ENCODE data around the gene PTP4A1. TPM values are rescaled to one million over a fixed set of nuclear protein-coding genes. Genes with fewer than 3 reads are reported as not detected.

The PTP4A1 gene
- polyA plus RNA-seq, 1 of the 3 experiments (the other 2 are of a cell fraction) = 12.5 TPM

DNA sequence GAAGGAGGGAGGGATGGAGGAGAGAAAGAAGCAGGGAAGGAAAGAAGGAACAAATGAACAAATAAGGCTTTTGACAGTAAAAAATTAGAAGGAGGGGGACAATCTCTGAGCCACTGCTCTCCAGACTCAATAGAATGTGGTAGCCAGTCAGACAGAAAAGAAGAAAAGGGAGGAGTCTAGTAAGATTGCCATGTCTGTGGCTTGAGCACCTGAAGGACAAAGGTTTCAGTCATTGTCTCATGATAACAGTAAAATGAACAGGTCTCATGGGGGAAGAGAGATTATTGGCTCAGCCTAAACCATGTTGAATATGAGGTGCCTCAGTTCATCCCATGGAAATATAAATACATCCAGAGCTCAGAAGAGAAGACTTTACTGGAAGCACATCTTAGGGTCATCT lies 14.0 kb upstream of the PTP4A1 start:
- Histone ChIP-seq H3K9me3 (no peaks in the 10 kb centered on the region), H3K9ac (no peak overlapping the region), H3F3A (replicated peaks; ENCODE audit: insufficient read depth) (no peaks in the 10 kb centered on the region), H3K9me2 (no peaks in the 10 kb centered on the region), H3K27me3 (ENCODE audit: insufficient read depth) (no peaks in the 10 kb centered on the region), H3K27ac (ENCODE audit: low read depth in 2 of 2, low read length in 1 of 2) (no peak overlapping the region), H3K36me3 (replicated peaks in 1 of 2; ENCODE audit: control insufficient read depth in 1 of 2, insufficient read depth in 2 of 2, low read length in 1 of 2) (no peaks in the 10 kb centered on the region), H3K79me2 (ENCODE audit: insufficient read depth) (no peaks in the 10 kb centered on the region), H2AFZ (ENCODE audit: low read depth) (no peak overlapping the region), H3K4me1 (ENCODE audit: control insufficient read depth in 1 of 2, insufficient read depth in 2 of 2, low read depth in 1 of 2, low read length in 1 of 2) (no peaks in the 10 kb centered on the region), H3K4me3 (ENCODE audit: low read depth in 2 of 2, low read length in 1 of 2) (no peak overlapping the region), H4K20me1 (ENCODE audit: insufficient read depth) (no peaks in the 10 kb centered on the region), H3K4me2 (no peak overlapping the region)
- TF ChIP-seq FOSL2 (IDR thresholded peaks at IDR 0.05; ENCODE audit: borderline replicate concordance, low read depth) (no peak), FOXJ3 (CRISPR knock-in tag; IDR thresholded peaks at IDR 0.05) (no peak), REST (IDR thresholded peaks at IDR 0.05; ENCODE audit: low read depth, low read length) (no peak), ELF1 (IDR thresholded peaks at IDR 0.05) (no peak)
- TF ChIP-seq, protein P1, sequence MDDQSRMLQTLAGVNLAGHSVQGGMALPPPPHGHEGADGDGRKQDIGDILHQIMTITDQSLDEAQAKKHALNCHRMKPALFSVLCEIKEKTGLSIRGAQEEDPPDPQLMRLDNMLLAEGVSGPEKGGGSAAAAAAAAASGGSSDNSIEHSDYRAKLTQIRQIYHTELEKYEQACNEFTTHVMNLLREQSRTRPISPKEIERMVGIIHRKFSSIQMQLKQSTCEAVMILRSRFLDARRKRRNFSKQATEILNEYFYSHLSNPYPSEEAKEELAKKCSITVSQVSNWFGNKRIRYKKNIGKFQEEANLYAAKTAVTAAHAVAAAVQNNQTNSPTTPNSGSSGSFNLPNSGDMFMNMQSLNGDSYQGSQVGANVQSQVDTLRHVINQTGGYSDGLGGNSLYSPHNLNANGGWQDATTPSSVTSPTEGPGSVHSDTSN (IDR thresholded peaks at IDR 0.05) = no peak
- CTCF ChIA-PET = no interaction called here
- POLR2A ChIA-PET = no interaction called here
- no peak for DNase-seq

DNA sequence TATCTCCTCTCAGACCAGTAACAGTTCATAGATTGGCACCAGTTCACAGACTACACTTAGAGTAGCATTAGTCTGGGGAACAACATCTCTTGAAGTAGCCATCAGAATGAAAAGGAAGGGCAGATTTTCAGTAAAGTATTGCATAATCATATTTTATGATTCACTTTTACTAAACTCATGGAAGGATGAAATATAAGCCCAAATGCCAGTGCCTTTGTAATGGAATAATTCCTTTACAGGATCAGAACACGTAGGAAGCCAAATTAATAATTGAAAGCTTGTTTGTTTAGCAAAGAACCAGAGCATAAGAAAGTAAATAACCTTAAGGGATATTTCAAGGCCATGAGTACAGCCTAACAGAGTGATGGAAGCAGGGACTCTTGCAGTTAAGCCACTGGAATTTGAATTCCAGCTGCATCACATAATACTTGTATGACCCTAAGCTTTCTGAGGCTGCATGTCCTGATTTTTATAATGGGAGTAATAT lies 11.4 kb upstream of the PTP4A1 start:
- ChIA-PET CTCF (interaction anchor here (1.2 kb wide), 1 partner anchor 72 kb away, joined by 3 read pairs; no protein-coding TSS in a partner anchor), POLR2A (no interaction called here)
- WGBS (ENCODE audit: low lambda C conversion rate) = 28% methylated on average over 1 of the region's 1 CpG
- Histone ChIP-seq H3K4me3 (ENCODE audit: low read depth in 2 of 2, low read length in 1 of 2) (no peak overlapping the region), H4K20me1 (ENCODE audit: insufficient read depth) (no peaks in the 10 kb centered on the region), H3K36me3 (replicated peaks in 1 of 2; ENCODE audit: control insufficient read depth in 1 of 2, insufficient read depth in 2 of 2, low read length in 1 of 2) (no peaks in the 10 kb centered on the region), H3K9me2 (no peaks in the 10 kb centered on the region), H3K27me3 (ENCODE audit: insufficient read depth) (no peaks in the 10 kb centered on the region), H3K9me3 (no peaks in the 10 kb centered on the region), H3K27ac (ENCODE audit: low read depth in 2 of 2, low read length in 1 of 2) (no peak overlapping the region), H2AFZ (ENCODE audit: low read depth) (no peak overlapping the region), H3K4me2 (no peak overlapping the region), H3K9ac (no peak overlapping the region), H3K79me2 (ENCODE audit: insufficient read depth) (no peaks in the 10 kb centered on the region), H3F3A (replicated peaks; ENCODE audit: insufficient read depth) (no peaks in the 10 kb centered on the region), H3K4me1 (ENCODE audit: control insufficient read depth in 1 of 2, insufficient read depth in 2 of 2, low read depth in 1 of 2, low read length in 1 of 2) (no peaks in the 10 kb centered on the region)
- no peak for DNase-seq
- TF ChIP-seq USF2 (IDR thresholded peaks at IDR 0.05; ENCODE audit: borderline replicate concordance, low read depth, low read length) = no peak
- TF ChIP-seq SMC3 (IDR thresholded peaks at IDR 0.05; ENCODE audit: low read depth, low read length) = no peak
- TF ChIP-seq, protein P2, sequence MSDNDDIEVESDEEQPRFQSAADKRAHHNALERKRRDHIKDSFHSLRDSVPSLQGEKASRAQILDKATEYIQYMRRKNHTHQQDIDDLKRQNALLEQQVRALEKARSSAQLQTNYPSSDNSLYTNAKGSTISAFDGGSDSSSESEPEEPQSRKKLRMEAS (IDR thresholded peaks at IDR 0.05; ENCODE audit: low read depth) = no peak
- TF ChIP-seq MXI1 (IDR thresholded peaks at IDR 0.05; ENCODE audit: low read depth, low read length) = no peak
- no peak for TF ChIP-seq CHD2 (IDR thresholded peaks at IDR 0.05; ENCODE audit: low read length, partially characterized antibody)
- no peak for TF ChIP-seq MEF2A (IDR thresholded peaks at IDR 0.05; ENCODE audit: borderline replicate concordance, low read depth)
- no peak for TF ChIP-seq CTCF (IDR thresholded peaks at IDR 0.05)
- no peak for TF ChIP-seq TCF12 (IDR thresholded peaks at IDR 0.05)
- no peak for TF ChIP-seq NRF1 (IDR thresholded peaks at IDR 0.05; ENCODE audit: low read depth, low read length)
- no peak for TF ChIP-seq FOXJ3 (CRISPR knock-in tag; IDR thresholded peaks at IDR 0.05)
- no peak for TF ChIP-seq REST (IDR thresholded peaks at IDR 0.05; ENCODE audit: low read depth, low read length)
- no peak for TF ChIP-seq GATA2 (CRISPR knock-in tag; IDR thresholded peaks at IDR 0.05)
- no peak for TF ChIP-seq RXRA (IDR thresholded peaks at IDR 0.05; ENCODE audit: borderline replicate concordance, low read depth)

All from SK-N-SH (cell line).